IPS DF 4.7 (cell line): ENCODE results near the gene IP6K3.

Source experiments
- DNase-seq: peaks from one replicate; pipeline ENCODE4 v3.0.0-alpha.2; 2013; ENCODE audit warnings: low spot score; ENCODE audit errors: extremely low read depth

IP6K3 gene

GRCh38 chr6:33740794-33741193 lies 5.9 kb downstream of the IP6K3 start:
- no peak for DNase-seq

- DNase-seq: no peak
Observed at GRCh38 chr6:33740204-33740608, 6.5 kb downstream of the IP6K3 start.

GRCh38 chr6:33739571-33739970 lies 7.1 kb downstream of the IP6K3 start:
- DNase-seq: no peak

GRCh38 chr6:33738879-33739278 lies 7.8 kb downstream of the IP6K3 start:
- no peak for DNase-seq

GRCh38 chr6:33738153-33738552 lies 8.6 kb downstream of the IP6K3 start:
- no peak for DNase-seq

- no peak for DNase-seq
Observed at GRCh38 chr6:33737267-33738026, 9.3 kb downstream of the IP6K3 start.

- DNase-seq: no peak
Observed at GRCh38 chr6:33735216-33735615, 11.5 kb downstream of the IP6K3 start.

GRCh38 chr6:33733709-33734007 lies 13.0 kb downstream of the IP6K3 start:
- DNase-seq: no peak

- no peak for DNase-seq
Observed at GRCh38 chr6:33732817-33733708, 13.6 kb downstream of the IP6K3 start.

- no peak for DNase-seq
Observed at GRCh38 chr6:33732385-33732784, 14.3 kb downstream of the IP6K3 start.

GRCh38 chr6:33731751-33732282 lies 14.9 kb downstream of the IP6K3 start:
- no peak for DNase-seq

GRCh38 chr6:33731035-33731434 lies 15.7 kb downstream of the IP6K3 start:
- no peak for DNase-seq

- no peak for DNase-seq
Observed at GRCh38 chr6:33730611-33731010, 16.1 kb downstream of the IP6K3 start.

GRCh38 chr6:33729059-33729458 lies 17.6 kb downstream of the IP6K3 start:
- no peak for DNase-seq

- DNase-seq: no peak
Observed at GRCh38 chr6:33728438-33728837, 18.3 kb downstream of the IP6K3 start.

GRCh38 chr6:33727932-33728331 lies 18.8 kb downstream of the IP6K3 start:
- DNase-seq: no peak

GRCh38 chr6:33727126-33727525 lies 19.6 kb downstream of the IP6K3 start:
- DNase-seq: no peak

- DNase-seq: no peak
Observed at GRCh38 chr6:33726696-33727095, 20.0 kb downstream of the IP6K3 start.

GRCh38 chr6:33725891-33726673 lies 20.6 kb downstream of the IP6K3 start:
- no peak for DNase-seq

GRCh38 chr6:33725222-33725621 lies 21.5 kb downstream of the IP6K3 start:
- DNase-seq: no peak

GRCh38 chr6:33724102-33725023 lies 22.3 kb downstream of the IP6K3 start:
- DNase-seq: no peak
